GM10266 (cell line): Measurements from ENCODE around the gene HNRNPA0.

Experiments
- DNase-seq: peaks from one replicate; pipeline ENCODE4 v3.0.0; 2012; ENCODE audit errors: extremely low spot score
- CTCF ChIP-seq: IDR thresholded peaks from 2 replicates; pipeline ENCODE4 v1.5.1; 2012; ENCODE audit warnings: mild to moderate bottlenecking, low read depth; ENCODE audit not compliant: control insufficient read depth, insufficient read depth; ENCODE audit errors: missing control alignments

The HNRNPA0 gene

GRCh38 chr5:137700282-137700680 is 53.9 kb downstream of the HNRNPA0 start:
- DNase-seq, result no peak

GRCh38 chr5:137699336-137700281 is 54.6 kb downstream of the HNRNPA0 start:
- no peak for TF ChIP-seq CTCF
- DNase-seq, result no peak

More at GRCh38 chr5:137700282-137700680, 53.9 kb downstream of the HNRNPA0 start:
- TF ChIP-seq CTCF, result no peak

- TF ChIP-seq CTCF, result no peak
- no peak for DNase-seq
Measured at GRCh38 chr5:137696481-137696880, 57.7 kb downstream of the HNRNPA0 start.

- DNase-seq, result peak; percentile 16
Measured at GRCh38 chr5:137695651-137696428, 58.3 kb downstream of the HNRNPA0 start.

More at GRCh38 chr5:137695651-137696428, 58.3 kb downstream of the HNRNPA0 start:
- TF ChIP-seq CTCF, result no peak
